8988T (cell line): ENCODE measurements around the gene OR10AD1.

ENCODE experiments used
- DNase-seq: peaks from one replicate; pipeline ENCODE4 v3.0.0; 2011

OR10AD1 gene

DNA sequence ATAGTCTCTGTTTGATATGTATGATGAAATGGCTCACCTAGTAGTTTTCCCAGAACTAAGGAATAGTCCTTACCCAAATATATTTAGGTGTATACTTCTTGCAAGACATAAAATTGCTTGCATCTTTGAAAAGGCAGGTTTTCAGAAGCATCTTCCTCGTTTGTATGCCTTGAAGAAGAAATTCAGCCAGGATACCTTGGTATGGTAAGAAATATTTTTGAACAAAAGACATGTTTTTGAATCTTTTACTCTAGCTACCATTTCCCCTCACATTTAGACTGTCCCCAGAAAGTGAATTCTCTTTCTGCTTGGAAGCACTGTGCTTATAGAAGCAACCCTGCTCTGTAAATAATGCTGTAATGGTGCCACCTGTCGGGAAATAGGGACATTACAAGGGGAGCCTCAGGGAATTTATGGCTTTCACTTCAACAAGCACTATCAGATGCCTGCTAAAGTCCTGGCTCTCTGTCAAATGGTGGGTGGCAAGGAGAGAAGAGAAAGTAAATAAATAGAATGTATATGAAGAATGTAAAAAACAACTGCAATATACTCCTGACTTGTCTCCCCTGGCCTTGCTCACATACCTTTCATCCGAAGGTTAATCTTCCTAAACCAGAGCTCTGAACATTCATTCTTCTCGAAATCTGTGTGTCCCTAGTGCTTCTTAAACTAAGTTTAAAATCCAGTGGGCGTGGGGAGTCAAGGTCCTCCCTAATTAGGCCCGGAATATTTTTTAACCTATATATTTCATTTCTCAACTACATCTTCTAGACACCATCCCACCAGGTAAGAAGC is 13.6 kb downstream of the OR10AD1 start:
- DNase-seq = no peak

GRCh38 chr12:48187916-48188695 is 15.0 kb downstream of the OR10AD1 start:
- DNase-seq = no peak

DNA sequence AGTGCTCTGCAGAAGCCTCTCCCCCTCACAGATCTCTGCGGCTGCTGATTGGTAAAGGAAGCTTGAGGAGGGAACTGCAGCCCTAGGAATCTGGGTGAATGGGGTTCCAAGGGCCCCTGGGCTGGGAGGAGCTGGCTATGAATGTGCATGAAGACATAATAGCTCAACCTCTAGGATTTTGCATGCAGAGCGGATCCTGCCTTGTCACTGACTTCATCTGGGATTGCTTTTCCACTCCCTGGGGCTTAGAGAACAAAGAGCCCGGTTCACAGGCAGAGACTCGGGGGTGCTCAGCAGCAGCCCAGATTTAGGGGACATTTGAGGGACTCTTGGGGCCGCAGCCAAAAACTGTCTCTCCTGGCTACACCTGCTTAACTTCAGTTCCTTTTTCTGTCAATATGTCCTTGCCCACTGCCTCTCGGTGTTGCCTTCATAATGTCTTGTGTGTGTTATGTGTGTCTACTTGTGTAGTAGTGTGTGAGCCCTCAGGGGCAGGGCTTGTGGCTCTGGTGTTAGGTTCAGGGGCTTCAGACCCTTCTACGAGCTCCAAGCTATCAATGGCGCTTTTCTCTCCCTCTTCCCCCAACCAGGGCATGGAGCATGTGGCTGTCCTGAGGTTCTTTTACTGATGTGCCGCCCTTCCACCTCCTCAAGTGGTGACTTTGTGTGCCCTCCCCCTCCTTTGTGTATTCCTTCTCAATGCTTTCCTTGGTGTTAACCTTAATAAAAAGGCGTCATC is 17.7 kb downstream of the OR10AD1 start:
- DNase-seq = no peak

- no peak for DNase-seq
Measured at GRCh38 chr12:48184549-48184922, 18.6 kb downstream of the OR10AD1 start.

- no peak for DNase-seq
Measured at GRCh38 chr12:48183876-48184548, 19.1 kb downstream of the OR10AD1 start.

DNA sequence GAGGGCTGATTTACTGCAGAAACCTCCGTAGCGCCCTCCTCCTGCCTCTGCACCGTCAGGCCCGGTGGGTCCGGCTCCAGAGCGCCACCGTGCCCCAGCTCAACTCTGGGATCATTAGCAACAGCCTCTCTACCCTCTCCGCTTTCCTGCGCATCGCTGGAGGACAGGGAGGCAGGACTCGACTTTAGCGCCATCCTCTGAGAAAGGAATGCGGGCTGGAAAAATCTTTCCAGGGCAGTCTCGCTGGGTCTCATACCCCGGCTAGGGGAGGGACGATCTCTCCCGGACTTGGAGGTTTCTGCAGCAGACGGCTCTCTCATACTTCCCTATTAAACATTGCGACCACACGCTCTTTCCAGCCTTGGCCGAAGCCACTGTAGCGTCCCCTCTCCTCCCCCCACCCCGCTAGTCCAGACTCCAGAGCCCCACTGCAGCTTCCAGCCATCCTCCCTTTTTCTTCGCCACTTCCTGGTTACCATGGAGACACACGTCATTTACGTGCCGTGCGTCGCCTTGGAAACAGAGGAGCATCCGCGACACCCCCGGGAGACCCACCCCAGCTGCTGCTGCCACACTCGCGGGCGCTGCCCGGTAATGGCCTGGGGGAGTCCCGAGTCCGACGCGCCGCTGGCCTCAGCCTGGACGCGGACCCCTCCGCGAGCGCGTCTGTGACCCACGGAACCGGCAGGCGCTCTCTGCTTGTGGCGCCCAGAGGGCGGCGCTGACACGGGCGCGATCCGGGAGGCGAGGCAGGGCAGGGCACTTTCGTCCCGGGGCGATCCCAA is 19.8 kb downstream of the OR10AD1 start, which contains the start of gene CCDC184:
CCDC184 (plus strand) TSS at position 554 of the 785 bp plus-strand sequence. CDS start 479 bp downstream, outside the sequence.
- DNase-seq = peak; percentile 52

- no peak for DNase-seq
Measured at GRCh38 chr12:48182631-48183030, 20.5 kb downstream of the OR10AD1 start.

- no peak for DNase-seq
Measured at GRCh38 chr12:48180857-48181495, 22.1 kb downstream of the OR10AD1 start.

DNA sequence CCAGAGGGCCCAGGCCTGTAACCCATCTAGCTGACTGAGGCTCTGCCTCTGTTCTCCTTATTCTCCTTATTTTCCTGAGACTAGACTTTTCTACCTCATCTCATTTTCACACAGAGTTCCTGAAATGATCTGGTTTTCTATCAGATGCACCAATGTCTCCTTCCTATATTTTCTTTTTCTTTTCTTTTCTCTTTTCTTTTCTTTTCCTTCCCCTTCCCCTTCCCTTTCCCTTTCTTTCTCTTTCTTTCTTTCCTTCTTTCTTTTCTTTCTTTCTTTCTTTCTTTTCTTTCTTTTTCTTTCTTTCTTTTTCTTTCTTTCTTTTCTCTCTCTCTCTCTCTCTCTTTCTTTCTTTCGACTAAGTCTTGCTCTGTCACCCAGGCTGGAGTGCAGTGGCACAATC is 22.7 kb downstream of the OR10AD1 start:
- no peak for DNase-seq

GRCh38 chr12:48179466-48179865 is 23.6 kb downstream of the OR10AD1 start:
- DNase-seq = no peak

DNA sequence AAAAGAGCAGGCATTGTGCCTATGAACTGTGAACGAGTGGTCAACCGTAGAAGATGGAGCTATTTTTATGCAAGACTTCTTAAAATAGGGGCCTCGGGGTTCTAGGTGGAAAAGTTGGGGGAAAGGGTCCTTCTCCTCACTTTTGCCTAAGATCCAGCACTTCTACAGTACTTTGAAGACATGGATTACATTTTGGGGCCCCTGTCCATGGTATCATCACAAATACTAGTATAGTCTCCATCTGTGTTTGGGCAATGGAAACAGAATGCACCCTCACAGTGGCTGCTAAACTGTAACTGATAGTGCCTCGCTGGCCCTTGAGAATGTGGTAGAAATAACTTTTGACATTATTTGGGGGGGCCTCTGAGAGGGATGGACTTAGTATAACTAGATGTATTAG is 25.1 kb downstream of the OR10AD1 start:
- DNase-seq = no peak

DNA sequence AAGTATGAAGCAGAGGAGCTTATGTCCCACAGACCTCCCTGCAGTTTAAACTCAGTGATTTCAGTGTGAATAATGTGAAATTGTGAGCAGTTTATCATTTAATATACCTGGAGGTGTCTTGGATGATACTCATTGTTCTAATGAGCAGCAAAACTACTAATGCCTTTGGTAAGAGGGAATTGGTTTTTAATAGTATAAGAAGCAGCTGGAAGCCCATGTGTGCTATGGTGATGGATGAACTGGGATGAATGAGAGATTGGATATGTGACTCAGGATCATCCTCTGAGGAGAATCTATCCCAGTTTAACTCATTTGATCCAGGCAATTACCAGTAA is 26.7 kb downstream of the OR10AD1 start:
- no peak for DNase-seq

- DNase-seq = no peak
Measured at GRCh38 chr12:48175613-48176416, 27.3 kb downstream of the OR10AD1 start.

- no peak for DNase-seq
Measured at GRCh38 chr12:48169011-48169410, 34.1 kb downstream of the OR10AD1 start.

DNA sequence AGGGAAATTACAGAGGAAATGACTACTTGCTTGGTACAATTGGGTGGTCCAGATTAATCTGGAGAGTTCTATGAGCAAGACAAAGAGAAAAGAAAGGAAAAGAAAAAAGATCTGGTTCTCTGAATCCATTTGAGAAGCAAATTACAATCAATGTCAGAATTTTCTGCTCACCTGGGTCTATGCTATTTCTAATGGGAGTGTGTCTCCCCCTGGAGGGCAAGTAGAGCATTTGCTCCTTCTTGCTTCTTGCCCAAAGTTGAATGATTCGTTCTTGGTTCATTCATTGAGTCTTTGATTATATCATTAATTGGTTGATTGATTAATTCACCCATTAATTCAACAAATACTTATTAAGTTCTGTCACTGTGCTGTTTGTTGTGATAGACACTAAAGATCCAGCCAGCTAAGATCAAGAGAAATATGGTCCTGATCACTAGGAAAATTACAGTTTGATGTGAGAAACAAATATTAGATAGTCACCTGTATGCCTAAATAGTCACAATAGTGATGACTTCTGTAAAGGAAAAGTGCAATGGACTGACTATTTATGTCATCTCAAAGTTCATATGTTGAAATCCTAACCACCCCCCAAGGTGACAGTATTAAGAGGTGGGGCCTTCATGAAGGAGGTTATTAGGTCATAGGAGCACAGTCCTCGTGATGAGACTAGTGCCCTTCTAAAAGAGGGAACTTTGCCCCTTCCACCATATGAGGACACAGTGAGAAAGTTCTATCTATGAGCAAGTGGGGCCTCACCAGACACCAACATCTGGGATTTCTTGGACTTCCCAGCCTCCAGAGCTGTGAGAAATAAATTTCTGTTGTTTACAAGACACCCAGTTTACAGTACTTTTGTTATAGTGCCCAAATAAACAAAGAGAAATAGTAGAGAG is 37.8 kb downstream of the OR10AD1 start:
- DNase-seq = peak; percentile 18

DNA sequence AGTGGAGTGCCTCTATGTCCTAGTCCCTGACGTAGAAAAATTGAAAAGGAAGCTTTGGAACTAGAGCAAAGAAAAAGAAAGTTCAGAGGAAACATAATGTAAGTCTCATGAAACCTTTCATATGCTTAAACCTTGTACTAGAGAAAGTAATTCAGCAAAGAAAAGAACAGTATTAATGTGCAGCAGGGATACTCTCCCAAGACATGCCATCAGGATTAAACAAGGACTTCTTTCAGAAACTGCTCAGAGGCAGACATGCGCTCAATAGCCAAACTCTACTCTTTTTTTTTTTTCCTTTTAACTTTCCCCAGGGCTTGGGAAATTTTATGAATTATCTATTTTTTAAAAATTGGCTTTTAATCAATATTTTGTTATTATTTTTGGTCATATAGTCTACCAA is 38.6 kb downstream of the OR10AD1 start:
- DNase-seq = no peak

GRCh38 chr12:48163150-48163747 is 39.8 kb downstream of the OR10AD1 start:
- DNase-seq = no peak

DNA sequence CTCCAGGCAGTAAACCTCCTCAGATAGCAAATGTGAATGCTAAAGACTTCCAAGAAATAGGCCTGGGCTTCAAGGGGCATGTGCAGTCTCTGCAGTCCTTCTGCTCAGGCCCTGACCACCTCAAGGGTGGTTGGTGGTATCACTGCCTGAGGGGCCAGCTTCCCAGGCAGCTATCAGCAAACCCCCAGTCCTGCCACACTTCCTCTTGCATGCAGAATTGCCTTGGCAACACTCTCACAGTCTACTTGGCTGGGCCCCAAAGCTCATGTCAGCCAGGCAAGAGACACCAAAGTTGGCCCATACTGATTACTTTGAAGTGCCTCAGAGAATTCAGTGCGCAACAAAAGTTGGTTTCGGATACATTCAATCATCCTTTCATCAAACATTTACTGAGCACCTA is 42.3 kb downstream of the OR10AD1 start:
- no peak for DNase-seq

DNA sequence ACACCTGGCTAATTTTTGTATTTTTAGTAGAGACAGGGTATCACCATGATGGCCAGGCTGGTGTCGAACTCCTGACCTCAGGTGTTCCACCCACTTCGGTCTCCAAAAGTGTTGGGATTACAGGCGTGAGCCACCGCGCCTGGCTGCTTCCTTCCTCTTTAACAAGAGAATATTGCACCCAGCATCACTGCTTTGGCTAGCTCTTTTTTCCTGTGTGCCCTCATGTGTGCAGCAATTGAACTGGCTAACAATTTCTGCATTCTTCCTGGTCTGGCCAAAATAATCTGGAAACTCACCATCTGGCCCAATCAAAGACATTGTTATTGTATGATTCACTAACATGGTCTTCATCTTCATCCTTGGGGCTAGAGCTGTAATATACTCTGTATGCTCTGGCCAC is 43.0 kb downstream of the OR10AD1 start:
- no peak for DNase-seq
